ENCODE measurements around the gene HDLBP.

The HDLBP gene, protein sequence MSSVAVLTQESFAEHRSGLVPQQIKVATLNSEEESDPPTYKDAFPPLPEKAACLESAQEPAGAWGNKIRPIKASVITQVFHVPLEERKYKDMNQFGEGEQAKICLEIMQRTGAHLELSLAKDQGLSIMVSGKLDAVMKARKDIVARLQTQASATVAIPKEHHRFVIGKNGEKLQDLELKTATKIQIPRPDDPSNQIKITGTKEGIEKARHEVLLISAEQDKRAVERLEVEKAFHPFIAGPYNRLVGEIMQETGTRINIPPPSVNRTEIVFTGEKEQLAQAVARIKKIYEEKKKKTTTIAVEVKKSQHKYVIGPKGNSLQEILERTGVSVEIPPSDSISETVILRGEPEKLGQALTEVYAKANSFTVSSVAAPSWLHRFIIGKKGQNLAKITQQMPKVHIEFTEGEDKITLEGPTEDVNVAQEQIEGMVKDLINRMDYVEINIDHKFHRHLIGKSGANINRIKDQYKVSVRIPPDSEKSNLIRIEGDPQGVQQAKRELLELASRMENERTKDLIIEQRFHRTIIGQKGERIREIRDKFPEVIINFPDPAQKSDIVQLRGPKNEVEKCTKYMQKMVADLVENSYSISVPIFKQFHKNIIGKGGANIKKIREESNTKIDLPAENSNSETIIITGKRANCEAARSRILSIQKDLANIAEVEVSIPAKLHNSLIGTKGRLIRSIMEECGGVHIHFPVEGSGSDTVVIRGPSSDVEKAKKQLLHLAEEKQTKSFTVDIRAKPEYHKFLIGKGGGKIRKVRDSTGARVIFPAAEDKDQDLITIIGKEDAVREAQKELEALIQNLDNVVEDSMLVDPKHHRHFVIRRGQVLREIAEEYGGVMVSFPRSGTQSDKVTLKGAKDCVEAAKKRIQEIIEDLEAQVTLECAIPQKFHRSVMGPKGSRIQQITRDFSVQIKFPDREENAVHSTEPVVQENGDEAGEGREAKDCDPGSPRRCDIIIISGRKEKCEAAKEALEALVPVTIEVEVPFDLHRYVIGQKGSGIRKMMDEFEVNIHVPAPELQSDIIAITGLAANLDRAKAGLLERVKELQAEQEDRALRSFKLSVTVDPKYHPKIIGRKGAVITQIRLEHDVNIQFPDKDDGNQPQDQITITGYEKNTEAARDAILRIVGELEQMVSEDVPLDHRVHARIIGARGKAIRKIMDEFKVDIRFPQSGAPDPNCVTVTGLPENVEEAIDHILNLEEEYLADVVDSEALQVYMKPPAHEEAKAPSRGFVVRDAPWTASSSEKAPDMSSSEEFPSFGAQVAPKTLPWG (N-terminal part only)

DNA sequence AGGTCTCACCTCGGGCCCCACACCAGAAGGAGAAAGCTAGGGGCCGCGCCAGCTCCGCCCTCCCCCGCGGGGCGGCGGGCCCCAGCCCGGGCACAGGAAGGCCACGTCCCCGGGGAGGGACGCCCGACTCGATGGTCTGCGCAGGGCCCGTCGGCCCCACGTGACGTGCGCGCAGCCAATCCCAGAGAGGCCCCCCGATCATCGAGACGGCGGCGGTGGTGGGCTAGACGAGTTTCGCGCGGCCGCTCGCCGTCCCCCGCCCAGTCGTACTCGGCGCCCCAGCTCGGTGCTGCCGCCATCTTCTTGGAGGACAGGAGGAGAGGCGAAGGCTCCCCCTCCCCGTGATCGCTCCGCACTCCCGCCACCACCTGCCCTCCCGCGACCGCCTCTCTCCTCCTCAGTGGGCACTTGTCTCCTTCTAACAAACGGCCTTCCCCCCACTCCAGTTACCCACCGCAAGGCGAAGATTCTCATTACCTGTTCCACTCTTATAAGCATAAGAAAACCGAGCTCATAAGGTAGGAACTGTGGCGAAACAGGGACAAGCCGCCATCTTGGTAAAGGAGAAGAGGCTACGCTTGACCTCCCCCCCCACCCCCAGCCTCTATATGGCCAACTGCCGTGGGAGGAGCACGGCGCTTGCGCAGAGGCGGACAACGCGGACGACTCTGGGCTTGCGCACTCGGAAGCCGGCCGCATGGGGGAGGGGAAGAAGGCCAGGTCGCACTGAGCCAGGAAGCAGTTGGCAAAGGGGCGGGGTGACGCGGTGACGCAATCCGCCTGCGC is at the start of gene HDLBP:
Gene HDLBP, minus strand, starts transcription at position 580 of the 786 bp plus-strand sequence. CDS start 48,803 bp downstream, outside the sequence.
- Mint-ChIP-seq H3K27ac (peak within 1 kb of the TSS; percentile 96), H3K9me3 (no peaks in the 10 kb centered on the region), H3K4me1 (peaks cover 72% of the 10 kb centered on the region), H3K36me3 (peaks cover 37% of the 10 kb centered on the region), H3K27me3 (no peaks in the 10 kb centered on the region), H3K4me3 (peak within 1 kb of the TSS; percentile 89)
- CTCF ChIA-PET = interaction anchor here (0.9 to 1.2 kb wide), 2 partner anchors 32 to 166 kb away, joined by 3 read pairs; partner anchors contain the start of gene PASK
- peak; percentile 100 for DNase-seq

DNA sequence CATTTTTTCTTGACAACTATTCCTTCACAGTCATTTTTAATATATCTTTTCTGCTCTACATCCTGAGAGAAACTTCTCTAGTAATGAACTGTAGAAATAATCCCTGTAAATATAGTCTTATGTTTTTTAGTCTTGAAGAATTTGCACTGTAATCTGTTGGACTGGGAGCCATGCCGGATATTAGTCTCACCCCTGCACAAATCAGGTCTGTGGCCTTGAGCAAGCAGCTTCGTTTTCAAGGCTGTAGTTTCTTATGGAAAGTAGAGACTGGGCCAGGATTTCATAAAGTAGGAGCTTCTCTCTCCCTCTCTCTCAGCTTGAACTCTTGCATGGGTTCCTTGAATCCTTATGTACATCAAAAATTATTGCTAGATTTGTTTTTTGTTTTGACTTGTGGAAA is 49.3 kb upstream of the HDLBP start:
- H3K27me3 Mint-ChIP-seq = no peaks in the 10 kb centered on the region
- H3K4me1 Mint-ChIP-seq = no peaks in the 10 kb centered on the region
- DNase-seq = no peak
- no peak overlapping the region for H3K4me3 Mint-ChIP-seq
- CTCF ChIA-PET = no interaction called here
- no peaks in the 10 kb centered on the region for H3K36me3 Mint-ChIP-seq
- H3K9me3 Mint-ChIP-seq = no peaks in the 10 kb centered on the region
- no peak overlapping the region for H3K27ac Mint-ChIP-seq

DNA sequence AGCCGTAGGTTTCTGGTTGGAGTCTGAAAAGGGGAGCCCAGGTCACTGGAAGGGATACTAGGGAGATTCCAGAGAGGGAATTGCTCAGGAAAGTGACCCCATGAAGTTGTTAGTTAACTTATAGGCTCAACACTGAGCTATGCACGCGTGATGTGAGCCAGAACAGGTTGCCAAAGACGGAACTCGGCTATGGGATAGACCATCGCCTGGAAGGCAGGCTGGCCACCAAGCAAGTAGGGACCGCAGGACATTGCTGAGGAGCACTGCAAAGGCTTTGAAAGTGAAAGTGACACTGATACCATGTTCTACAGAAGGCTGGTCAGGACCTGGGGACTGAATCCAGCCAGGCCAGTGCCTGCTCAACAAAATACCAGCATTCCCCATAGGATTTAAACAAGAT is 48.0 kb upstream of the HDLBP start:
- H3K4me1 Mint-ChIP-seq = peaks cover 1% of the 10 kb centered on the region
- H3K27me3 Mint-ChIP-seq = no peaks in the 10 kb centered on the region
- no peaks in the 10 kb centered on the region for H3K36me3 Mint-ChIP-seq
- no peak overlapping the region for H3K4me3 Mint-ChIP-seq
- no peak overlapping the region for H3K27ac Mint-ChIP-seq
- H3K9me3 Mint-ChIP-seq = no peaks in the 10 kb centered on the region
- CTCF ChIA-PET = no interaction called here
- DNase-seq = no peak

DNA sequence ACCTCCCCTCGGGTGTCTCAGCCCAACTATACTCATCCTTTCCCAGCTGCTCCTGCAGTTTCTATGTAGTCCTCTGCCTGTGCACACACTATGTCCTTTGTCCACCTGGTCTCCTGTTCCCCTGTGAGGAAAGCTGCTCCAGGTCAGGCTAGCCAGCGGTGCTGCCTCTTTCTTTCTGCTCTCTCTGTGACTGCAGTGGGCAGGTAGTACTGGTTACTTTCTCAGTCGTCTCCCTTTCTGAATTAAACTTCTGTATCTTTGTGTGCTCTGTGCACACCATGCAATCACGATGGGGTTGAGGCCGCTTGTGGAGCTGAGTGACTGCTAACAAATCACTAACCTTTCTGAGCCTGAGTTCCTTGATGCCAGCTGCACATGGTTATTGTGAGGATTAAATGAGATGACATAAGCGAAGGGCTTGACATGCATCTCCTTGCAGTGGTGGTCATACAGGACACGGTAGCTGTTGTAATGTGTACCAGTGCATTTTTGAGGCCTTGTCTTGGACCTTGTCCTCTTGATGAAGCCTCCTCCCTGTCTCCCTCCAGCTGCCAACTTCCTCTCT is 44.1 kb upstream of the HDLBP start:
- Mint-ChIP-seq H3K36me3 (peaks cover 4% of the 10 kb centered on the region), H3K4me3 (no peak overlapping the region), H3K27ac (no peak overlapping the region), H3K27me3 (no peaks in the 10 kb centered on the region), H3K4me1 (peaks cover 17% of the 10 kb centered on the region), H3K9me3 (no peaks in the 10 kb centered on the region)
- CTCF ChIA-PET = interaction anchor here (0.6 to 1.1 kb wide), 2 partner anchors 259 to 519 kb away, joined by 3 read pairs; no protein-coding TSS in a partner anchor
- no peak for DNase-seq

DNA sequence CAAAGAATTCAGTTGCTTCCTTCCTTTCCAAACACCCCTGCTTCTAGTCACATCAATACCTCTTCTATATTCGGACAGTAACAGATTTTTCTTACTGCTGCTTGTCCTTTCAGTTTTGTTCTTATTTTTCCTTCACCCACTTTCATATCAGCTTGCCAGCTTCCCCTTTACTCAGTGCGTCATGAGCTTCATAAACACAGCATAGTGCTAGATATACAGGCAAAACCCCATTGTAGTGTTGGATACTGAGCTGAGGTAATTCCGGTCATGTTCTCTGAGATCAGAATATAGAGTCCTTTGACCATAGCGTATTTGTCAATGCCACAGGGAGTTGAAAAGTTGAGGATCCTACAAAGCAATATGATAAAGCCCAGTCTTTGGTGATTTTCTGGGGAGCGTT is 43.0 kb upstream of the HDLBP start:
- DNase-seq = no peak
- Mint-ChIP-seq H3K27me3 (no peaks in the 10 kb centered on the region), H3K4me1 (peaks cover 17% of the 10 kb centered on the region), H3K4me3 (no peak overlapping the region), H3K9me3 (no peaks in the 10 kb centered on the region), H3K27ac (peak overlapping the region; percentile 34), H3K36me3 (peaks cover 14% of the 10 kb centered on the region)
- CTCF ChIA-PET = interaction anchor here (0.6 to 0.9 kb wide), 3 partner anchors 13 to 79 kb away, joined by 3 read pairs; no protein-coding TSS in a partner anchor

DNA sequence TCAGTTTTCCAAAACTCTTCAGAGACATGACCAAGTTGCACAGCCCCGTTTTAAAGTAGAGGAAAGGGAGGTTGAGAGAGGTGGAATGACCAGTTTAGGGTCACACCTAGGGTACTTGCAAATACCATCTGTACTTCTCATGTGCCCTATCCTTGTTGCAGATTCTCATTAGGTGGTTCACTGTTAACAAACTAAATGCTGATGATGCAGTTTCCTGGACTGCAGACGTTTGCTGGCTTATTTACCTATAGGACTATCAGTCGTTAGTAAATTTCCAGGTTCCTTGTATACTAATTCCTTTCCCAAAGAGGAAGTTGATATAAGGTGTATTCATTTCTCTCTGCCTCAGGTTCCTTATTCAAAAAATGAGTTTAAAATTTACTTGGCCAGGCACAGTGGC is 42.1 kb upstream of the HDLBP start:
- CTCF ChIA-PET = no interaction called here
- Mint-ChIP-seq H3K9me3 (no peaks in the 10 kb centered on the region), H3K27me3 (no peaks in the 10 kb centered on the region), H3K4me1 (peaks cover 17% of the 10 kb centered on the region), H3K27ac (no peak overlapping the region), H3K36me3 (peaks cover 21% of the 10 kb centered on the region), H3K4me3 (peak overlapping the region; percentile 78)
- no peak for DNase-seq

DNA sequence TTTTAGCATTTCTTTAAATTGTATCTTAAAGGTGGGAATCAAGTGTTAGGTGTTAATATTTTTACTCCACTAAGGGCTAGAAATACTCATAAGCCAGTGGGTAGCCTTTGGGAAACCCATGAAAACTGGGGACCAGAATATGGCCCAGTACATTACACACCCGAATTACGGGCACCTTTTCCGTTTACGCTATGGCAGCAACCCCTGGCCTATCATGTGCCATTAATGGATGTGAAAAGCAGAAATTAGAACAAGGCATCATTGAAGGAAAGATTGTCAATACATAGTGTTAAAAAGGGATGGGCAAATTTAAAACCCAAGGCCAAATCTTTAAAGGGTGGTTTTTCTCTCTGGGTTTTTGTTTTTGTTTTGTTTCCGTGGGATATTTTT is 41.4 kb upstream of the HDLBP start:
- DNase-seq = no peak
- H3K27me3 Mint-ChIP-seq = no peaks in the 10 kb centered on the region
- H3K9me3 Mint-ChIP-seq = no peaks in the 10 kb centered on the region
- CTCF ChIA-PET = no interaction called here
- peak overlapping the region; percentile 78 for H3K4me3 Mint-ChIP-seq
- peaks cover 25% of the 10 kb centered on the region for H3K36me3 Mint-ChIP-seq
- H3K27ac Mint-ChIP-seq = peak overlapping the region; percentile 85
- H3K4me1 Mint-ChIP-seq = peaks cover 17% of the 10 kb centered on the region

DNA sequence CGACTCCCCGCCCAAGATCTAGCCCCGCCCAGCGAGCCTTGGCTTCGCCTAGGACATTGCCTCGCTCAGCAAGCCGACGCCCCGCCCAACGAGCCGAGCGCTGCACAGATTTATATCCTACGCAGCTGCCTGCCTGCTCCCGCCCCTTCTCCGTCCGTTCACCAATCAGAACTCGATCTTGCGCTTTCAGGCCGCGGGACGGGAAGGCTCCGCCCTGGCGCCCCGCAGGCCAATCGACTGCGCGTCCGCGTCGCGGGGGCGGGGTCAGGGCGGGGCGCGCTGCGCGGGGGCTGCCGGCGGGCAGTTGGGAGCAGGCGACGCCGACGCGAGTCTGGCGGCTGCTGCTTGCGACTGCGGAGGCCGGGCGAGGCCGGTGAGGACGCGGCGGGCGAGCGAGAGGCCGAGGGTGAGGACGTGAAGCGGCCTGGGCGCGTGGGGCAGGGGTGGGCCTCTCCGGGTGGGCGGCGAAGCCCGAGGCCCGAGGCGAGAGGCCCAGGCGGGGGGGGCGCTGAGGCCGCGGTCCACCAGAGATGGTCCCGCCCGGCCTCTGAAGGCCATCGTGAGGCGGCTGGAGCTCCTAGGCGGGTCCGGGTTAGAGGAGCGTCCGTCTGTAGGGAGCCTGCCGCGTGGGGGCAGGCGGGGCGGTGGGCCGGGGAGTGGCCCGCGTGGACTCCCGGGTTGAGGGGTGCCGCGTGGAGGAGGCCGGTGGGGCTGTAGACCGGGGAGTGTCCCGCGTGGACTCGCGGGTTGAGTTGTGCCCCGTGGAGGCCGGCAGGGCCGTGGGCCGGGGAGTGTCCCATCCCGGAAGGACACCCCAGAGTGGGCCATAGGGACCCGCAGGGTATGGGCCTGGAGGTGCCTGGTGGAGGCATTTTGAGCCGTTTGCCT is 40.8 kb upstream of the HDLBP start, which contains the start of gene FARP2:
Gene FARP2, plus strand, starts transcription at position 303 of the 888 bp plus-strand sequence. CDS start 16,823 bp downstream, outside the sequence.
- CTCF ChIA-PET = no interaction called here
- Mint-ChIP-seq H3K27me3 (no peaks in the 10 kb centered on the region), H3K27ac (peak within 1 kb of the TSS; percentile 93), H3K36me3 (peaks cover 32% of the 10 kb centered on the region), H3K9me3 (no peaks in the 10 kb centered on the region), H3K4me1 (peaks cover 17% of the 10 kb centered on the region), H3K4me3 (peak within 1 kb of the TSS; percentile 78)
- peak; percentile 98 for DNase-seq

DNA sequence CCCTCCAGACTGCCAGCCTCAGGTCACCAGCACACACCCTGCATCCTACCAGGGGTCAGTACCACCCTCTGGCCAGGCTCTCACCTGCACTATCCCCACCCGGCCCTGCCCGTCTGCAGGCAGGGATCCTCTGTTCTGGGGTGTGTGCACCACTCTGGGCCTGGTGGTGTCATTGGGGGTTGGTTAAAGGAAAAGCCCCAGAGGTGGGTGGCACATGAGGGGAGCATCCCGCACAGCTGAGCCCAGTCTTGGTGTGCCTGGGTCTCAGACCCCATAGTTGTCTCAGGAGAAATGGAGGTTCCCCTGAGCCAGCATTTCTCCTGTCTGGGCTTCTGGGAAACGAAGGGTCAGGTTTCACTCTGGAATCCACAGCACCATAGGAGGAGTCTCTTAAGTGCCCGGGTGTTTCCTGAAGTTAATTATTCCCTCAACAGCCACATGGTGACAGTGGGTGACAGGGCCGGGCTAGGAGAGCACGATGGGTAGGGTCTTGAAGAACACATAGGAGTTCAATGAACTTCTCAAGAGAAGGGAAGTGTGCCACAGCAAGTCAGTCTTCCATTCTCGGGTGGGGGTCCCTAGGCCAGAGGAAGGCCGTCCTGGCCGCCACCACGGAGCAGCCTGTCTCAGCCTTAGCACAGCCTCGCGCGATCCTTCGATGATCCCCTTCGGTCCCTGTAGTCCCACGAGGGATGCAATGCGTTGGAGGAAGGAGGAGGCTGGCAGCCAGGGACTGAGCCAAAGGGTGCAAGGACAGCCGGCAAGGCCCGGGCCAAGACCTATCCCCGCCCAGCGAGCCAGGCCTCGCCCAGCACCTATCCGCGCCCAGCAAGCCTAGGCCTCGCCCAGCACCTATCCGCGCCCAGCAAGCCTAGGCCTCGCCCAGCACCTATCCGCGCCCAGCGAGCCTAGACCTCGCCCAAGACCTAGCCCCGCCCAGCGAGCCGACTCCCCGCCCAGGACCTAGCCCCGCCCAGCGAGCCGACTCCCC is 39.5 kb upstream of the HDLBP start:
- CTCF ChIA-PET = no interaction called here
- Mint-ChIP-seq H3K27ac (peak overlapping the region; percentile 83), H3K27me3 (no peaks in the 10 kb centered on the region), H3K36me3 (peaks cover 43% of the 10 kb centered on the region), H3K4me1 (peaks cover 17% of the 10 kb centered on the region), H3K9me3 (no peaks in the 10 kb centered on the region), H3K4me3 (peak overlapping the region; percentile 7)
- peak; percentile 66 for DNase-seq

DNA sequence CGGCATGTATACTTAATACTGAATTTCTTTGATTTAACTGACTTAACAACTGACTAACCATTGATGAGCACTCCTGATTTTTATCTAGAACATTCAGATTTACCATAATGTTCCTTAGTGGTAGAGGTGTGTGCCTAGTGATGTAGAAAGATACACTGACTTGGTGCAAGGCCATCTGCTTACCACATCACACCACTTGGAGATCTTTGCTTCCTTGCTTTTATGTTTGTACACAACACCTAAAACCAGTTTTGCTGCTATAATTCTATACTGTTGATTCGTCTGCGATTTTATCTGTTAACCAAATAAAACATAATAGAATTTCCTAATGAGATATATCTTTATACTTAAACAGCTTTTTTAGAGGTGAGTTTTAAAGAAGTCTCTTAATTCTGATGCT is 36.8 kb upstream of the HDLBP start:
- no peak overlapping the region for H3K4me3 Mint-ChIP-seq
- H3K36me3 Mint-ChIP-seq = peaks cover 53% of the 10 kb centered on the region
- CTCF ChIA-PET = no interaction called here
- no peaks in the 10 kb centered on the region for H3K9me3 Mint-ChIP-seq
- DNase-seq = no peak
- no peaks in the 10 kb centered on the region for H3K27me3 Mint-ChIP-seq
- peaks cover 7% of the 10 kb centered on the region for H3K4me1 Mint-ChIP-seq
- peak overlapping the region; percentile 21 for H3K27ac Mint-ChIP-seq

DNA sequence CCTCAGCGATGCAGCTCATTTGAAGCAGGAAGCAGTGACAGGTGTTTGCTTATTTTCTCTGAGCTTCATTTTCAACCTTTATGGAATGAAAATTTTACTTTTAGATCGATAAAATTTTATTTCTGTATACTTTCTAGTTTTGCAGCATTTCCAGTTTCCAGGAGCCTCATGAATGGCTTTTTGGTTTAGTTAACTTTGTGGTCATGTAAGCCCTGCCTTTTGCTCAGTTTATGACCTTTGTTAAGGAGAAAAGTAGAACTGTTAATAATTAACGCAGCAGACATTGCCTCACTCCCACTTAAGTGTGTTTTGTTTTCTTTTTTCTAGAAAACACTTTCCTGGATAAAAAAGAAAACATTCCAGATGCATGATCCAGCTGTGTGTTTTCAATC is 36.2 kb upstream of the HDLBP start:
- CTCF ChIA-PET = no interaction called here
- Mint-ChIP-seq H3K4me3 (no peak overlapping the region), H3K36me3 (peaks cover 53% of the 10 kb centered on the region)

More for the DNA sequence above, 36.2 kb upstream of the HDLBP start:
- peaks cover under 1% of the 10 kb centered on the region for H3K4me1 Mint-ChIP-seq
- no peaks in the 10 kb centered on the region for H3K27me3 Mint-ChIP-seq
- no peak for DNase-seq
- peak overlapping the region; percentile 14 for H3K27ac Mint-ChIP-seq
- H3K9me3 Mint-ChIP-seq = no peaks in the 10 kb centered on the region

All from activated naive CD4-positive, alpha-beta T cell treated with anti-CD3 and anti-CD28 coated beads, Interleukin-2, amount 10 ng/mL, durations not matched to agents 7 days and 5 days (primary cell).